Gastroesophageal sphincter (tissue), 3 donors: Measurements from ENCODE around the gene ZNF605.

Source experiments
- EP300 ChIP-seq: sonication (generic); formaldehyde crosslinking; IDR thresholded peaks from one replicate; pipeline ENCODE4 v1.6.1; 2017; ENCODE audit warnings: antibody characterized with exemption, mild to moderate bottlenecking
- POLR2A ChIP-seq, 2 donors: fragments of 450-650 bp; IDR thresholded peaks; one replicate each; pipeline ENCODE4 v1.6.1; 2017; ENCODE audit warnings: antibody characterized with exemption in 2 of 2, mild to moderate bottlenecking in 2 of 2, moderate library complexity in 1 of 2
- TF ChIP-seq, protein P1 (sequence below), 4 experiments: fragments of 200-600 bp in 2 of 4; fragments of 450-650 bp in 2 of 4; sonication (generic) in 1 of 4; IDR thresholded peaks; one replicate each; pipeline ENCODE4 v1.5.1; 2017 to 2019; ENCODE audit warnings: antibody characterized with exemption in 4 of 4, mild to moderate bottlenecking in 2 of 4, moderate library complexity in 2 of 4

- TF ChIP-seq, protein P1, sequence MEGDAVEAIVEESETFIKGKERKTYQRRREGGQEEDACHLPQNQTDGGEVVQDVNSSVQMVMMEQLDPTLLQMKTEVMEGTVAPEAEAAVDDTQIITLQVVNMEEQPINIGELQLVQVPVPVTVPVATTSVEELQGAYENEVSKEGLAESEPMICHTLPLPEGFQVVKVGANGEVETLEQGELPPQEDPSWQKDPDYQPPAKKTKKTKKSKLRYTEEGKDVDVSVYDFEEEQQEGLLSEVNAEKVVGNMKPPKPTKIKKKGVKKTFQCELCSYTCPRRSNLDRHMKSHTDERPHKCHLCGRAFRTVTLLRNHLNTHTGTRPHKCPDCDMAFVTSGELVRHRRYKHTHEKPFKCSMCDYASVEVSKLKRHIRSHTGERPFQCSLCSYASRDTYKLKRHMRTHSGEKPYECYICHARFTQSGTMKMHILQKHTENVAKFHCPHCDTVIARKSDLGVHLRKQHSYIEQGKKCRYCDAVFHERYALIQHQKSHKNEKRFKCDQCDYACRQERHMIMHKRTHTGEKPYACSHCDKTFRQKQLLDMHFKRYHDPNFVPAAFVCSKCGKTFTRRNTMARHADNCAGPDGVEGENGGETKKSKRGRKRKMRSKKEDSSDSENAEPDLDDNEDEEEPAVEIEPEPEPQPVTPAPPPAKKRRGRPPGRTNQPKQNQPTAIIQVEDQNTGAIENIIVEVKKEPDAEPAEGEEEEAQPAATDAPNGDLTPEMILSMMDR (IDR thresholded peaks at IDR 0.05) = no peak
- no peak for TF ChIP-seq POLR2A (IDR thresholded peaks at IDR 0.05)
- TF ChIP-seq EP300 = no peak
Measured at GRCh38 chr12:132924356-132924755, 31.8 kb downstream of the ZNF605 start.
